Lower leg skin (tissue), 3 donors: ENCODE measurements around the gene BTBD16.

Source experiments
- POLR2A ChIP-seq, 2 donors: fragments of 450-650 bp; IDR thresholded peaks; one replicate each; pipeline ENCODE4 v1.6.1; 2016 to 2017; ENCODE audit warnings: antibody characterized with exemption in 2 of 2, mild to moderate bottlenecking in 1 of 2, moderate library complexity in 1 of 2
- TF ChIP-seq, protein P1 (sequence below), 3 donors: fragments of 450-650 bp; IDR thresholded peaks; one replicate each; pipeline ENCODE4 v1.5.1; 2016; ENCODE audit warnings: antibody characterized with exemption in 3 of 3, mild to moderate bottlenecking in 3 of 3, moderate library complexity in 2 of 3

- no peak for TF ChIP-seq POLR2A (IDR thresholded peaks at IDR 0.05)
- TF ChIP-seq, protein P1, sequence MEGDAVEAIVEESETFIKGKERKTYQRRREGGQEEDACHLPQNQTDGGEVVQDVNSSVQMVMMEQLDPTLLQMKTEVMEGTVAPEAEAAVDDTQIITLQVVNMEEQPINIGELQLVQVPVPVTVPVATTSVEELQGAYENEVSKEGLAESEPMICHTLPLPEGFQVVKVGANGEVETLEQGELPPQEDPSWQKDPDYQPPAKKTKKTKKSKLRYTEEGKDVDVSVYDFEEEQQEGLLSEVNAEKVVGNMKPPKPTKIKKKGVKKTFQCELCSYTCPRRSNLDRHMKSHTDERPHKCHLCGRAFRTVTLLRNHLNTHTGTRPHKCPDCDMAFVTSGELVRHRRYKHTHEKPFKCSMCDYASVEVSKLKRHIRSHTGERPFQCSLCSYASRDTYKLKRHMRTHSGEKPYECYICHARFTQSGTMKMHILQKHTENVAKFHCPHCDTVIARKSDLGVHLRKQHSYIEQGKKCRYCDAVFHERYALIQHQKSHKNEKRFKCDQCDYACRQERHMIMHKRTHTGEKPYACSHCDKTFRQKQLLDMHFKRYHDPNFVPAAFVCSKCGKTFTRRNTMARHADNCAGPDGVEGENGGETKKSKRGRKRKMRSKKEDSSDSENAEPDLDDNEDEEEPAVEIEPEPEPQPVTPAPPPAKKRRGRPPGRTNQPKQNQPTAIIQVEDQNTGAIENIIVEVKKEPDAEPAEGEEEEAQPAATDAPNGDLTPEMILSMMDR (IDR thresholded peaks at IDR 0.05), result no peak
These were observed 49.1 kb upstream of the BTBD16 start for GRCh38 chr10:122221958-122222357.
